ENCODE measurements around the gene COL4A2.
A peak's percentile ranks its signal among the peaks of the same experiment; 100 is the strongest.

The COL4A2 gene

DNA sequence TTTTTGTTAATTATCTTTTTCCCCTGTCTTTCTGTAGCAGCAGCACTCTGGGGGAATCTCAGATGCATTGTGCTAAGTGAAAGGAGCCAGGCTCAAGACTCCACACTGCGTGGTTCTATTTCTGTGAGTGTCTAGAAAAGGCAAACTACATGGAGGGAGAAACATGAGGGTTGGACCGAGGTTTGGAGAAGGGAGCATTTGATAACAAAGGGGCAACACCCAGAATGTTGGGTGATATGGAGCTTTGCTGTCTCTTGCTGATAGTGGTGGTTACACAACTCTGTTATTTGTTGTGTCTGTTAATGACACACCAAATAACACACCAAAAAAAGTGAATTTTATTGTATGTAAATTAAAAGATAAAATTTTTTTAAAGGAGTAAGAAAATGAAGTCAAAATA is 107.8 kb downstream of the COL4A2 start:
- DNase-seq (ENCODE audit: low spot score), result peak; percentile 28
- Histone ChIP-seq H3K4me3 (no peak overlapping the region), H3K27ac (peak overlapping the region; percentile 97 to 98)
- no peak for TF ChIP-seq CTCF (IDR thresholded peaks at IDR 0.05)

DNA sequence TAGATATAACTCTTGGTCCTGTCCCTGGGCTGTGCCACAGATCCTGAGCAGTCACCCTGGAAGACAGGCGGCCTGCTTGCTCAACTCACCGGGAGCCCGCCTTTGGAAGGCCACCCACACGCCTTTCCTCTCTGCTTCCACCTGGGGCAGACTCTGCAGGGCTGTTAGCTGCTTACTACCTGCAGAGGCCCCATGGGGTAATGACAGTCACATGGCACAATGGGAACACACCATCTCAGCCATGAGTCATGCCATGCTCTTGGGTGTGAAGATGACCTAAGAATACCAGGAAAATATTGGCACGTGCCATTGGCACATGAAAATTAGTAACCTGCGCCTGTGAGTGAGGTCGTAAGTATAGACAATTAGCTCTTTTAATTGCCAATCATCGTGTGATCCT is 108.6 kb downstream of the COL4A2 start:
- peak; percentile 80 for DNase-seq (ENCODE audit: low spot score)
- TF ChIP-seq CTCF (IDR thresholded peaks at IDR 0.05), result no peak
- peak overlapping the region; percentile 39 for H3K4me3 ChIP-seq
- peak overlapping the region; percentile 97 to 98 for H3K27ac ChIP-seq

DNA sequence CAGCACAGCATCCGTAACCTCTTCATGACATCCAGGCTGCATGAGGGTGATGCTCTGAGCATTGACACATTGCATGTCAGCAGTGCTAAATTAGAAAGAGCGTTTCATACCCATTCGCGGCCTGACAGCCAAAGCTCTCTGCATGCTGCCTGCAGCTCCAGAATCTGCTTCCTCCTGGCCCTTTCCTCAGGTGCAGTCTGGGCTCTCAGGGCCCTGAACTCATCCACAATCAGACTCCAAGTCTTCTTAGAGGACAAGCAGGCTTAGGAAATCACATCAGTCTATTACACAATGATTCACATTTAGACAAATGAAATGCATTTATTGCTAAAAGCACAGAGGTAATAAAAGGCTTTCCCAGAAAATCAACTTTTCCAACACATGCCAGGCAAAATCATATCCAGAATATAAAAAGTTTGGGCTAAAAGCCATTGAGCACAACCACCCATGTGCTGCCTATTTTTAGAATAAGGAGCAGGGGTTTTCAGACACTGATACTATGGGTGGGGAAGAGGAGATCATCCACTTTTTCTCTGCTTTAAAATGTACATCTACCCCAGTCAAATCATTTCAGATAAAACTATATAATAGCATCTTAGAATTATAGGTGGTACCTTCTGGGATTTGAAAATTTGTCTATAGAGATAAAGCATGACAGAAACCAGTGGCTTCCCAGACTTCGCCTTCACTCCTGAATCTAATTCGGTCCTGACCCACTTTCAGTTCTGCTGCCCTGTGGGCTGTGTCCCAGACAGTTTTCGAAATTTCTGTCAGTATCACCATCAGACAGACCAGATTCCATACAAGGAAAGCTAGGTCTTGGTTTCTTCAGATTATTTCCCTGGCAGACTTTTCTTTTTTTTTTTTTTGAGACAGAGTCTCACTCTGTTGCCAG is 109.3 kb downstream of the COL4A2 start:
- H3K4me3 ChIP-seq, result peak overlapping the region; percentile 39
- H3K27ac ChIP-seq, result peak overlapping the region; percentile 97 to 98
- peak; percentile 89 for DNase-seq (ENCODE audit: low spot score)
- no peak for TF ChIP-seq CTCF (IDR thresholded peaks at IDR 0.05)

- DNase-seq (ENCODE audit: low spot score), result peak; percentile 75
- peak overlapping the region; percentile 10 for H3K4me3 ChIP-seq
- no peak for TF ChIP-seq CTCF (IDR thresholded peaks at IDR 0.05)
- peak overlapping the region; percentile 90 to 98 for H3K27ac ChIP-seq
These were observed 111.9 kb downstream of the COL4A2 start for GRCh38 chr13:110418944-110419343.

DNA sequence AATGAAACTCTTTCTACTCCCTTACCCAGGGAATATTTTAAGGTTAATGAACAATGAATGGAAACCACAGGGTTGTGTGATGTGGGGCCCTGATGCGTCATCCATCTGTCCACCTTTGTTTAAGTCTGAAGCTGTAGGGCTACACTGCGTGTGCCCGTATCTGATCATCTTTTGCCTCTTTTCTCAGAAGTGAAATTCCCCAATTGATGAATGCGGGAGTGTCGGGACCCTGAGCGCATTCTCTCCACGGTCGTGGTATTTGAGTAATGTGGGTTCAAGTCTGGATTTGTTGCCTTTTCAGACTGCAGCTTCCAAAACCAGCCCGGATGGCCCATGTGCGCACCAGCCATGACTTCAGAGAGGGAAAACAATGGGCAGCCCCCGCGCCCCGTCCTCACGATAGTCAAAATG is 112.3 kb downstream of the COL4A2 start:
- no peak overlapping the region for H3K4me3 ChIP-seq
- DNase-seq (ENCODE audit: low spot score), result peak; percentile 67
- H3K27ac ChIP-seq, result peak overlapping the region; percentile 90 to 98
- no peak for TF ChIP-seq CTCF (IDR thresholded peaks at IDR 0.05)

- H3K27ac ChIP-seq, result peak overlapping the region; percentile 90 to 98
- peak; percentile 67 for DNase-seq (ENCODE audit: low spot score)
These were observed 112.9 kb downstream of the COL4A2 start for GRCh38 chr13:110419946-110420345.

More at GRCh38 chr13:110419946-110420345, 112.9 kb downstream of the COL4A2 start:
- no peak overlapping the region for H3K4me3 ChIP-seq
- TF ChIP-seq CTCF (IDR thresholded peaks at IDR 0.05), result no peak

All from coronary artery (tissue), 2 donors.